Effector memory CD8-positive, alpha-beta T cell (primary cell): ENCODE results near the gene CDCA7L.
"Not testable (repeated sequence)": the region's sequence is repeated elsewhere in the genome, so short reads cannot be mapped to it uniquely, and the experiment has no call there.

Experiments used
- ATAC-seq: fragments of 150-1000 bp; cut with Tn5 transposase; replicated peaks from 2 replicates; pipeline ENCODE4 v1.10.0; 2021; ENCODE audit warnings: mild to moderate bottlenecking, moderate library complexity
- DNase-seq, 3 experiments: peaks; one replicate each; pipeline ENCODE4 v3.0.0; 2021
- H3K27ac Mint-ChIP-seq, 2 donors: one replicate each; pipeline ENCODE4 v1.8.0; 2022; ENCODE audit warnings: mild to moderate bottlenecking in 2 of 2, mixed read lengths in 2 of 2, moderate library complexity in 2 of 2
- H3K27me3 Mint-ChIP-seq, 2 donors: one replicate each; pipeline ENCODE4 v1.8.0; 2022; ENCODE audit warnings: mixed read lengths in 2 of 2
- H3K36me3 Mint-ChIP-seq: one replicate; pipeline ENCODE4 v1.8.0; 2022; ENCODE audit warnings: mild to moderate bottlenecking, moderate library complexity, mixed read lengths; ENCODE audit not compliant: insufficient read depth
- H3K4me1 Mint-ChIP-seq, 2 donors: one replicate each; pipeline ENCODE4 v1.8.0; 2022; ENCODE audit warnings: low read depth in 2 of 2, mixed read lengths in 2 of 2
- H3K4me3 Mint-ChIP-seq, 2 donors: one replicate each; pipeline ENCODE4 v1.8.0; 2022; ENCODE audit warnings: mild to moderate bottlenecking in 2 of 2, mixed read lengths in 2 of 2, moderate library complexity in 2 of 2
- H3K9me3 Mint-ChIP-seq, 2 donors: one replicate each; pipeline ENCODE4 v1.8.0; 2022; ENCODE audit warnings: mixed read lengths in 2 of 2

CDCA7L gene

GRCh38 chr7:21884496-21884895, 61.2 kb downstream of the CDCA7L start:
- H3K27me3 Mint-ChIP-seq = no peaks in the 10 kb centered on the region
- DNase-seq (no peak), ATAC-seq (no peak)
- no peaks in the 10 kb centered on the region for H3K4me1 Mint-ChIP-seq
- H3K36me3 Mint-ChIP-seq = no peaks in the 10 kb centered on the region
- no peak overlapping the region for H3K4me3 Mint-ChIP-seq
- H3K9me3 Mint-ChIP-seq = no peaks in the 10 kb centered on the region
- no peak overlapping the region for H3K27ac Mint-ChIP-seq

GRCh38 chr7:21883501-21883900, 62.2 kb downstream of the CDCA7L start:
- H3K4me1 Mint-ChIP-seq, H3K9me3 Mint-ChIP-seq, DNase-seq, ATAC-seq, H3K27me3 Mint-ChIP-seq, H3K27ac Mint-ChIP-seq, H3K36me3 Mint-ChIP-seq, H3K4me3 Mint-ChIP-seq: not testable (repeated sequence)

- H3K4me1 Mint-ChIP-seq = no peaks in the 10 kb centered on the region
- no peaks in the 10 kb centered on the region for H3K27me3 Mint-ChIP-seq
- DNase-seq = no peak
- no peak for ATAC-seq
- no peak overlapping the region for H3K4me3 Mint-ChIP-seq
- H3K27ac Mint-ChIP-seq = no peak overlapping the region
- no peaks in the 10 kb centered on the region for H3K36me3 Mint-ChIP-seq
- no peaks in the 10 kb centered on the region for H3K9me3 Mint-ChIP-seq
Measured at GRCh38 chr7:21883069-21883468, 62.6 kb downstream of the CDCA7L start.

- no peak overlapping the region for H3K27ac Mint-ChIP-seq
Measured at GRCh38 chr7:21869785-21870402, 75.8 kb downstream of the CDCA7L start.

GRCh38 chr7:21868576-21868850, 77.2 kb downstream of the CDCA7L start:
- ATAC-seq (no peak), DNase-seq (no peak)
- Mint-ChIP-seq H3K9me3 (no peaks in the 10 kb centered on the region), H3K4me1 (no peaks in the 10 kb centered on the region), H3K27ac (no peak overlapping the region), H3K27me3 (peaks cover 0 to 7% of the 10 kb centered on the region in 2 donors), H3K36me3 (no peaks in the 10 kb centered on the region), H3K4me3 (no peak overlapping the region)

More at GRCh38 chr7:21869785-21870402, 75.8 kb downstream of the CDCA7L start:
- no peak overlapping the region for H3K4me3 Mint-ChIP-seq
- ATAC-seq (no peak), DNase-seq (no peak)
- H3K36me3 Mint-ChIP-seq = no peaks in the 10 kb centered on the region
- no peaks in the 10 kb centered on the region for H3K4me1 Mint-ChIP-seq
- H3K9me3 Mint-ChIP-seq = no peaks in the 10 kb centered on the region
- H3K27me3 Mint-ChIP-seq = peaks cover 0 to 7% of the 10 kb centered on the region in 2 donors

GRCh38 chr7:21867816-21868575, 77.7 kb downstream of the CDCA7L start:
- peaks cover 0 to 7% of the 10 kb centered on the region in 2 donors for H3K27me3 Mint-ChIP-seq
- ATAC-seq = no peak
- no peak overlapping the region for H3K4me3 Mint-ChIP-seq
- no peak overlapping the region for H3K27ac Mint-ChIP-seq
- no peaks in the 10 kb centered on the region for H3K9me3 Mint-ChIP-seq
- DNase-seq = no peak
- no peaks in the 10 kb centered on the region for H3K4me1 Mint-ChIP-seq
- no peaks in the 10 kb centered on the region for H3K36me3 Mint-ChIP-seq

GRCh38 chr7:21867226-21867625, 78.5 kb downstream of the CDCA7L start:
- no peak overlapping the region for H3K4me3 Mint-ChIP-seq
- peaks cover 0 to 7% of the 10 kb centered on the region in 2 donors for H3K27me3 Mint-ChIP-seq
- no peak overlapping the region for H3K27ac Mint-ChIP-seq
- H3K4me1 Mint-ChIP-seq = no peaks in the 10 kb centered on the region
- no peaks in the 10 kb centered on the region for H3K9me3 Mint-ChIP-seq
- ATAC-seq (no peak), DNase-seq (no peak)
- no peaks in the 10 kb centered on the region for H3K36me3 Mint-ChIP-seq

GRCh38 chr7:21866731-21867130, 79.0 kb downstream of the CDCA7L start:
- Mint-ChIP-seq H3K27me3 (peaks cover 1 to 8% of the 10 kb centered on the region in 2 donors), H3K9me3 (no peaks in the 10 kb centered on the region), H3K4me3 (no peak overlapping the region), H3K36me3 (no peaks in the 10 kb centered on the region), H3K27ac (no peak overlapping the region), H3K4me1 (no peaks in the 10 kb centered on the region)
- DNase-seq (no peak), ATAC-seq (no peak)

- H3K36me3 Mint-ChIP-seq, DNase-seq, H3K27ac Mint-ChIP-seq, H3K4me1 Mint-ChIP-seq, H3K9me3 Mint-ChIP-seq, ATAC-seq, H3K4me3 Mint-ChIP-seq: not testable (repeated sequence)
- H3K27me3 Mint-ChIP-seq = peaks cover 11 to 14% of the 10 kb centered on the region in 2 donors
Measured at GRCh38 chr7:21865631-21866204, 80.0 kb downstream of the CDCA7L start.

GRCh38 chr7:21851559-21851967, 94.1 kb downstream of the CDCA7L start:
- no peak for ATAC-seq
- no peak for DNase-seq

More at GRCh38 chr7:21851559-21851967, 94.1 kb downstream of the CDCA7L start:
- Mint-ChIP-seq H3K4me1 (peaks cover 0 to 5% of the 10 kb centered on the region in 2 donors), H3K27ac (no peak overlapping the region), H3K4me3 (peak overlapping the region in 1 of 2 donors; percentile 14), H3K9me3 (no peaks in the 10 kb centered on the region), H3K36me3 (peaks cover 7% of the 10 kb centered on the region), H3K27me3 (peaks cover 10 to 24% of the 10 kb centered on the region in 2 donors)
